Smooth muscle cell (in vitro differentiated cells): ENCODE results near the gene GADL1. TPM values are rescaled to one million over a fixed set of nuclear protein-coding genes. Genes with fewer than 3 reads are reported as not detected.

Source experiments
- DNase-seq: peaks from one replicate; lab custom pipeline; 2025; ENCODE audit not compliant: unreplicated experiment; lab: John Stamatoyannopoulos, UW
- H2AFZ ChIP-seq: fragments of 200-600 bp; sonication (generic); 2 replicates; pipeline ENCODE4 v1.6.0; 2016; ENCODE audit warnings: antibody characterized with exemption, low read depth, mild to moderate bottlenecking
- H3F3A ChIP-seq: fragments of 200-600 bp; sonication (generic); 2 replicates; pipeline ENCODE4 v1.6.0; 2017; ENCODE audit warnings: antibody characterized with exemption, low read depth
- H3K27ac ChIP-seq: fragments of 200-600 bp; sonication (generic); 2 replicates; pipeline ENCODE4 v1.5.1; 2016; ENCODE audit warnings: low read depth, mild to moderate bottlenecking
- H3K27me3 ChIP-seq: fragments of 200-600 bp; sonication (generic); 2 replicates; pipeline ENCODE4 v1.6.1; 2016; ENCODE audit warnings: low read depth, mild to moderate bottlenecking
- H3K36me3 ChIP-seq: fragments of 200-600 bp; sonication (generic); 2 replicates; pipeline ENCODE4 v1.5.1; 2016; ENCODE audit warnings: low read depth
- H3K4me1 ChIP-seq: fragments of 200-600 bp; sonication (generic); 2 replicates; pipeline ENCODE4 v1.5.1; 2016; ENCODE audit warnings: low read depth
- H3K4me2 ChIP-seq: fragments of 200-600 bp; sonication (generic); 2 replicates; pipeline ENCODE4 v1.6.0; 2016; ENCODE audit warnings: mild to moderate bottlenecking
- H3K4me3 ChIP-seq: fragments of 200-600 bp; sonication (generic); 2 replicates; pipeline ENCODE4 v1.5.1; 2016; ENCODE audit warnings: mild to moderate bottlenecking
- H3K79me2 ChIP-seq: fragments of 200-600 bp; sonication (generic); 2 replicates; pipeline ENCODE4 v1.6.0; 2016; ENCODE audit warnings: low read depth, mild to moderate bottlenecking
- H3K9ac ChIP-seq: fragments of 200-600 bp; sonication (generic); 2 replicates; pipeline ENCODE4 v1.6.0; 2016; ENCODE audit warnings: low read depth
- H3K9me3 ChIP-seq: fragments of 200-600 bp; sonication (generic); replicated peaks from 2 replicates; pipeline ENCODE4 v1.5.1; 2016; ENCODE audit warnings: low read depth
- H4K20me1 ChIP-seq: fragments of 200-600 bp; sonication (generic); 2 replicates; pipeline ENCODE4 v1.6.0; 2016; ENCODE audit warnings: low read depth
- WGBS: methylation state at CpG from one replicate; pipeline ENCODE4 v1.1.7; 2016; ENCODE audit warnings: low lambda C conversion rate; 5-methylcytosine and 5-hydroxymethylcytosine counted together
- polyA plus RNA-seq: library from polyadenylated mRNA; unstranded; fragments of >200 nt; fragmentation: Nextera tagmentation; extraction: Ambion mirVana; gene quantifications from 2 replicates; pipeline ENCODE4 v1.2.1, GENCODE V29; 2016
- total RNA-seq: library from RNA; depleted of rRNA; stranded (reverse); fragments of >200 nt; gene quantifications from 2 replicates; pipeline ENCODE4 v1.2.3, GENCODE V29; 2014
- TF ChIP-seq, protein P1 (sequence below): fragments of 200-600 bp; sonication (generic); IDR thresholded peaks from 2 replicates; pipeline ENCODE4 v1.5.1; 2017; ENCODE audit warnings: borderline replicate concordance, mild to moderate bottlenecking, antibody characterized with exemption; ENCODE audit not compliant: insufficient read depth, poor library complexity, severe bottlenecking

Gene GADL1
- total and polyA plus RNA-seq, 2 experiments from 2014 or later = not detected

DNA sequence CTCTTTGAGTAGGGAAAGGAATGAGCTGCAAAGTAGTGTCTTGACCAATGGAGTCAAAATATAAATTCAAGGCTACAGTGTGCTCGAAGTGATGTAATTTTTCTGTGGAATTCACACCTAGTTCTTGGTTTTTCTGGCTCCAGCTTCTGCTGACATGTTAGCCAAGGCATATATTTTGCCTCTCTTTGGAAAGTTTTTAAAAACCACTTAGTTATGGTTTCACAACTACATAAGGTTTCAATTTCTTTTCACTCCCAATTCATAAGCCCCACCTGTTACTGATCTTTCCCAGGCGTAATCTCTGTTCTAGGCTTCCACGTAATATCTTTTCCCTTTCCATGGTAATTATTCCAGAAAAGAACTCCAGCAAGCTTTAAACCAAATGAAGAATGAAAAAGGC, 46.9 kb downstream of the GADL1 start:
- H3K27me3 ChIP-seq = peaks cover 8% of the 10 kb centered on the region
- no peaks in the 10 kb centered on the region for H4K20me1 ChIP-seq
- H3K36me3 ChIP-seq = no peaks in the 10 kb centered on the region
- H3K9ac ChIP-seq = no peak overlapping the region
- H3F3A ChIP-seq = no peaks in the 10 kb centered on the region
- no peaks in the 10 kb centered on the region for H3K9me3 ChIP-seq
- WGBS = 88% methylated on average over 3 of the region's 3 CpGs
- no peak overlapping the region for H3K27ac ChIP-seq
- H3K79me2 ChIP-seq = no peaks in the 10 kb centered on the region
- H3K4me2 ChIP-seq = no peak overlapping the region
- no peak overlapping the region for H2AFZ ChIP-seq
- no peak overlapping the region for H3K4me3 ChIP-seq
- no peak for DNase-seq
- TF ChIP-seq, protein P1, sequence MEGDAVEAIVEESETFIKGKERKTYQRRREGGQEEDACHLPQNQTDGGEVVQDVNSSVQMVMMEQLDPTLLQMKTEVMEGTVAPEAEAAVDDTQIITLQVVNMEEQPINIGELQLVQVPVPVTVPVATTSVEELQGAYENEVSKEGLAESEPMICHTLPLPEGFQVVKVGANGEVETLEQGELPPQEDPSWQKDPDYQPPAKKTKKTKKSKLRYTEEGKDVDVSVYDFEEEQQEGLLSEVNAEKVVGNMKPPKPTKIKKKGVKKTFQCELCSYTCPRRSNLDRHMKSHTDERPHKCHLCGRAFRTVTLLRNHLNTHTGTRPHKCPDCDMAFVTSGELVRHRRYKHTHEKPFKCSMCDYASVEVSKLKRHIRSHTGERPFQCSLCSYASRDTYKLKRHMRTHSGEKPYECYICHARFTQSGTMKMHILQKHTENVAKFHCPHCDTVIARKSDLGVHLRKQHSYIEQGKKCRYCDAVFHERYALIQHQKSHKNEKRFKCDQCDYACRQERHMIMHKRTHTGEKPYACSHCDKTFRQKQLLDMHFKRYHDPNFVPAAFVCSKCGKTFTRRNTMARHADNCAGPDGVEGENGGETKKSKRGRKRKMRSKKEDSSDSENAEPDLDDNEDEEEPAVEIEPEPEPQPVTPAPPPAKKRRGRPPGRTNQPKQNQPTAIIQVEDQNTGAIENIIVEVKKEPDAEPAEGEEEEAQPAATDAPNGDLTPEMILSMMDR = no peak
- H3K4me1 ChIP-seq = no peaks in the 10 kb centered on the region

DNA sequence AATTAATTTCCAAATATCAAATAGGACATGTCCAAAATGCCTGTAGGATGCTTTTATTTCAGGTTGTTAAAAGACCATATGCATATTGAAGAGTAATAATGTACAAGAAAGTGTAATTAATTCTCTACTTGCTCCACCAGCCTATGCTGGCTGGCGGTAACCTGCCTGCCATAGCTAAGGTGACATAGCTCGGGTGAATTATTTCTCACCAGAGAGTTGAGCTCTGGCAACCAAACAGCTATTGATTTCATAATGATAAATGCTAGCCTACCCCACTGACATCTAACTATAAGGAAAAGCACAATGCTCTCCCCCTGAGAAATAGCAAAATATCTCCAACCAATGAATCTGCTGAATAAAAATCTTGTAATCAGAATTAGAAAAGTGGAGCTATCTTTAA, 48.9 kb downstream of the GADL1 start:
- H3K36me3 ChIP-seq = no peaks in the 10 kb centered on the region
- no peak overlapping the region for H3K4me2 ChIP-seq
- no peaks in the 10 kb centered on the region for H4K20me1 ChIP-seq
- no peaks in the 10 kb centered on the region for H3F3A ChIP-seq
- no peak overlapping the region for H3K9ac ChIP-seq
- no peaks in the 10 kb centered on the region for H3K9me3 ChIP-seq
- DNase-seq = no peak
- H3K27ac ChIP-seq = no peak overlapping the region
- H3K27me3 ChIP-seq = peaks cover 8% of the 10 kb centered on the region
- H3K79me2 ChIP-seq = no peaks in the 10 kb centered on the region
- TF ChIP-seq, protein P1 = no peak
- WGBS = 97% methylated on average over 2 of the region's 2 CpGs
- H3K4me1 ChIP-seq = no peaks in the 10 kb centered on the region
- no peak overlapping the region for H2AFZ ChIP-seq
- no peak overlapping the region for H3K4me3 ChIP-seq

DNA sequence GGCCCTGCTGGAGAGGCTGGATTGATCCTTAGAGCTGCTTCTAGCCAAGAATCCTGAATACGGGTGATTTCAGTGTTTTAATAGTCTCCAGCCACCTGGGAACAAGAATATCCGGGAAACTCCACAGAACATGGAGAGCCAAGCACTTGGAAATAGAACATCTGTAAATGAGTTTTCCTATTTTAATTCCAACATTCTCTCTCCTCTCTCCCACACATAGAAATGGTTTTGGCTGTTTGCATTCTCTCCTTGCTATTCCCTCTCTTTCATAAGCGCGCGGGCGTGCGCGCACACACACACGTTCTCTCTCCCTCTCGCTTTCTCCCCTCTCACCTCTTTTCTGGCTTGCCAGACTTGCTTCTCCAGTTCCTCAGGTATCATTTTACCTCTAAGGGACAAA, 50.6 kb downstream of the GADL1 start:
- Histone ChIP-seq H2AFZ (no peak overlapping the region), H3K79me2 (no peaks in the 10 kb centered on the region), H3K4me3 (no peak overlapping the region), H3K4me2 (no peak overlapping the region), H3K27ac (no peak overlapping the region), H4K20me1 (no peaks in the 10 kb centered on the region), H3K27me3 (peaks cover 8% of the 10 kb centered on the region), H3K4me1 (no peaks in the 10 kb centered on the region), H3K9me3 (no peaks in the 10 kb centered on the region), H3K9ac (no peak overlapping the region), H3K36me3 (no peaks in the 10 kb centered on the region), H3F3A (no peaks in the 10 kb centered on the region)
- WGBS = 95% methylated on average over 10 of the region's 10 CpGs
- TF ChIP-seq, protein P1 = no peak
- no peak for DNase-seq

DNA sequence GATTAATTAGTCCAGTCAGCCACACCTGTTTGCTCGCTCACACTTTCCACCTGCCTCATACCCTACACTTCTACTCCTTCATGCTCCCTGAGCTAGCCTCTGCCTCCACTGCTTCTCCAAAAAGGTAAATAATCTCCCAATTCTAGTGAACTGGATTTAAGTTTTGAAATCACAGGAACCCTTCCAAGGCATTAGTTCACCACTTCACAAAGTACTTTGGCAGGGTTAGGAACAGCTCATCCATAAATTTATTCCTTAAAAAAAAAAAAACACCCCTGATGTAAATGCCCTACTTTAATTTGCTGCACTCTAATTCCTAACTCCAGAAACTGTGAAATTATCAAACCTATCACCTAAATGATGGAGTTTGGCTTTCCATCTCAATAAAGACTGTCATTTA, 58.3 kb downstream of the GADL1 start:
- no peak for DNase-seq
- Histone ChIP-seq H3K4me3 (no peak overlapping the region), H3K4me1 (no peaks in the 10 kb centered on the region)

More for the DNA sequence above, 58.3 kb downstream of the GADL1 start:
- 93% methylated on average over 1 of the region's 1 CpG for WGBS
- Histone ChIP-seq H3K27me3 (no peaks in the 10 kb centered on the region), H2AFZ (no peak overlapping the region), H3K4me2 (no peak overlapping the region), H3K36me3 (no peaks in the 10 kb centered on the region), H4K20me1 (no peaks in the 10 kb centered on the region), H3K27ac (no peak overlapping the region), H3K79me2 (no peaks in the 10 kb centered on the region), H3K9me3 (no peaks in the 10 kb centered on the region), H3K9ac (no peak overlapping the region), H3F3A (no peaks in the 10 kb centered on the region)
- TF ChIP-seq, protein P1 = no peak
